ENCODE measurements around the gene SCNN1A. TPM values are rescaled to one million over a fixed set of nuclear protein-coding genes. Genes with fewer than 3 reads are reported as not detected.

SCNN1A gene
- total RNA-seq, 1 experiment from 2014 or later = 111 TPM

DNA sequence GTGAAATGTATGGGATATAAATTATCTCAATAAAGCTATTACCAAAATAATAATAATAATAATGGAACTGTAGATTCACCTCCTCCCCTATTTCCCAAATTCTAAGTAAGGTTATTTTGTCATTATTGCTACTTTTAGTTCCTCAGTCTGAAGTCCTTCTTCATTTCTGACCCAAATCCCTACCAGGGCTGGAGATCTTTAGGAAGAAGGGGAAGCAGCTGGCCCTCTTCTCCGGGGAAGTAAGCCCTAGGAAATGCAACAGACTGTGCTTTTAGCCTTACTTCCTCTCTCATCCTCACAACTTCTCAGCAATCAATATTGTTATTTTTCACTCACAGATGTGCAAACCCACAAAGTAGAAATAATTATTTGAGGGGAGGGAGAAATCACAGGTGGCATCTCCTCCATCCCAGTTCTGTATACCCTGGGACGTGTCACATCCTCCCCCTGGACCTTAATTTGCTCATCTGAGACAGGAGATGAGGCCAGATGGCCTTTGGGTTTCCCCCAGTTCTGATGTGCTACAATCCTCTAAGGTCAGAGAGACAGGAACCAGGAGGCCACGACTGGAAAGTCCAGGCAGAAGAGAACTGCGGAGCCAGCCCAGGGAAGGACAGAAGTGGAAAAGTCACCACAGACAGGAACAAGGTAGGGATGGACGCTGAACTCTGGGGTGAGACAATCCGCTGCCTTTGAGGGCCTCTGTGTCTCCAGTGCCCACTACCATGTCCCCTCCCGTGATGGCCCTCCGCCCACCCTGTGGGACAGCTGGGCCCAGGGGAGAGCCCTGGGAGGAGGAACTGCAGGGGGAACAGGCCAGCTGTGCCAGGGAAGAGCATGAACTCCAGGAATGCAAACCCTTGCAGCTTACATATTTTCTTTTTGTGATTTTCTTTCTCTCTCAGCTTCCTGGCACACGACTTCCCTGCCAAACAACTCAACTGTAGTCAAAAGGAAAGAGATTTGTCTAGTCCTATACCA lies 22.9 kb downstream of the SCNN1A start:
- H3K36me3 Mint-ChIP-seq (ENCODE audit: insufficient read depth in 1 of 3, low read depth in 3 of 3) = peaks cover 28 to 76% (median 70%) of the 10 kb centered on the region in 3 experiments; a peak in 6 of 7 replicates
- H3K14ac ChIP-seq (ENCODE audit: insufficient read depth, low read length) = no peak overlapping the region
- no peak overlapping the region for H4K91ac ChIP-seq (ENCODE audit: insufficient read length, low read depth, low read length)
- no peaks in the 10 kb centered on the region for H3K79me2 ChIP-seq (ENCODE audit: insufficient read depth, low read length)
- TF ChIP-seq, protein P1, sequence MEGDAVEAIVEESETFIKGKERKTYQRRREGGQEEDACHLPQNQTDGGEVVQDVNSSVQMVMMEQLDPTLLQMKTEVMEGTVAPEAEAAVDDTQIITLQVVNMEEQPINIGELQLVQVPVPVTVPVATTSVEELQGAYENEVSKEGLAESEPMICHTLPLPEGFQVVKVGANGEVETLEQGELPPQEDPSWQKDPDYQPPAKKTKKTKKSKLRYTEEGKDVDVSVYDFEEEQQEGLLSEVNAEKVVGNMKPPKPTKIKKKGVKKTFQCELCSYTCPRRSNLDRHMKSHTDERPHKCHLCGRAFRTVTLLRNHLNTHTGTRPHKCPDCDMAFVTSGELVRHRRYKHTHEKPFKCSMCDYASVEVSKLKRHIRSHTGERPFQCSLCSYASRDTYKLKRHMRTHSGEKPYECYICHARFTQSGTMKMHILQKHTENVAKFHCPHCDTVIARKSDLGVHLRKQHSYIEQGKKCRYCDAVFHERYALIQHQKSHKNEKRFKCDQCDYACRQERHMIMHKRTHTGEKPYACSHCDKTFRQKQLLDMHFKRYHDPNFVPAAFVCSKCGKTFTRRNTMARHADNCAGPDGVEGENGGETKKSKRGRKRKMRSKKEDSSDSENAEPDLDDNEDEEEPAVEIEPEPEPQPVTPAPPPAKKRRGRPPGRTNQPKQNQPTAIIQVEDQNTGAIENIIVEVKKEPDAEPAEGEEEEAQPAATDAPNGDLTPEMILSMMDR (conservative IDR thresholded peaks at IDR 0.05) = no peak
- no peak overlapping the region for H3K56ac ChIP-seq (ENCODE audit: insufficient read length, low read depth, low read length)
- WGBS (ENCODE audit: extremely low coverage, insufficient read length, low lambda C conversion rate) = no CpG with 5 or more reads among the region's 9 CpGs
- H2BK5ac ChIP-seq (ENCODE audit: insufficient read length, low read length) = no peak overlapping the region
- no peak overlapping the region for H4K5ac ChIP-seq (ENCODE audit: insufficient read length, low read depth, low read length)
- no peak overlapping the region for H2BK12ac ChIP-seq (ENCODE audit: insufficient read length, low read depth, low read length)
- no peak overlapping the region for H2AK5ac ChIP-seq (ENCODE audit: insufficient read length, low read length)
- no peaks in the 10 kb centered on the region for H3K9me3 ChIP-seq (ENCODE audit: control insufficient read depth, low read depth, low read length)
- H3K23ac ChIP-seq (ENCODE audit: insufficient read length, low read depth, low read length) = no peak overlapping the region
- H3K79me1 ChIP-seq (ENCODE audit: insufficient read depth, low read depth, low read length, poor library complexity, severe bottlenecking) = no peaks in the 10 kb centered on the region
- H3K27me3 Mint-ChIP-seq (ENCODE audit: low read depth) = no peaks in the 10 kb centered on the region
- H2BK20ac ChIP-seq (ENCODE audit: low read depth, low read length, poor library complexity, severe bottlenecking) = no peak overlapping the region
- no peak overlapping the region for H3K18ac ChIP-seq (ENCODE audit: insufficient read length, low read depth, low read length)
- H3K4me2 ChIP-seq (ENCODE audit: insufficient read depth, insufficient read length, low read length) = no peak overlapping the region
- H3K4me1 ChIP-seq (ENCODE audit: insufficient read depth, low read length) = no peaks in the 10 kb centered on the region; the same call in 1 of the 2 replicates
- no peaks in the 10 kb centered on the region for H3K23me2 ChIP-seq (ENCODE audit: insufficient read length, low read depth, low read length, poor library complexity, severe bottlenecking)
- no peaks in the 10 kb centered on the region for H3K27me3 ChIP-seq (ENCODE audit: insufficient read depth, low read length)
- no peak overlapping the region for H3K9ac ChIP-seq (ENCODE audit: extremely low read depth, insufficient read length, low read length)
- DNase-seq = no peak
- H3K9me3 Mint-ChIP-seq = no peaks in the 10 kb centered on the region
- H3T11ph ChIP-seq (ENCODE audit: low read length) = no peak overlapping the region
- no peak overlapping the region for H2AFZ ChIP-seq (ENCODE audit: low read length)
- peaks cover 15 to 16% of the 10 kb centered on the region in 2 experiments for H3K4me1 Mint-ChIP-seq
- peak overlapping the region in 2 of 3 experiments; percentile 28 to 83; a peak in 1 of 7 replicates for H3K27ac Mint-ChIP-seq
- H3K4me3 Mint-ChIP-seq = no peak overlapping the region
- H2BK120ac ChIP-seq (ENCODE audit: low read depth, low read length, poor library complexity, severe bottlenecking) = no peak overlapping the region
- no peak overlapping the region for H3K27ac ChIP-seq (ENCODE audit: insufficient read length, low read depth, low read length)
- H4K20me1 ChIP-seq (ENCODE audit: control insufficient read depth, insufficient read depth, insufficient read length) = peaks cover 3% of the 10 kb centered on the region
- no peak overlapping the region for H3K4ac ChIP-seq (ENCODE audit: low read depth, low read length)
- no peak overlapping the region for H2BK15ac ChIP-seq (ENCODE audit: low read depth, low read length)
- H4K8ac ChIP-seq (replicated peaks; ENCODE audit: insufficient read length, low read depth, low read length) = no peak overlapping the region

Measured in H9 (cell line).